NOMO-1 (cell line): ENCODE data around the gene MARK1.
A peak's percentile ranks its signal among the peaks of the same experiment; 100 is the strongest.
"Not testable (repeated sequence)": the region's sequence is repeated elsewhere in the genome, so short reads cannot be mapped to it uniquely, and the experiment has no call there.

Experiments used
- DNase-seq, 2 experiments: peaks; one replicate each; lab custom pipeline; 2025; ENCODE audit not compliant: unreplicated experiment in 2 of 2; lab: John Stamatoyannopoulos, UW

MARK1 gene

DNA sequence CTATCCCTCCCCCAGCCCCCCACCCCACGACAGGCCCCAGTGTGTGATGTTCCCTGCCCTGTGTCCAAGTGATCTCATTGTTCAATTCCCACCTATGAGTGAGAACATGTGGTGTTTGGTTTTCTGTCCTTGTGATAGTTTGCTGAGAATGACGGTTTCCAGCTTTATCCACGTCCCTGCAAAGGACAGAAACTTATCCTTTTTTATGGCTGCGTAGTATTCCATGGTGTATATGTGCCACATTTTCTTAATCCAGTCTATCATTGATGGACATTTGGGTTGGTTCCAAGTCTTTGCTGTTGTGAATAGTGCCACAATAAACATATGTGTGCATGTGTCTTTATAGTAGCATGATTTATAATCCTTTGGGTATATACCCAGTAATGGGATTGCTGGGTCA is 77.7 kb downstream of the MARK1 start:
- not testable (repeated sequence) for DNase-seq

- DNase-seq, result not testable (repeated sequence)
These were observed 83.2 kb downstream of the MARK1 start for GRCh38 chr1:220611100-220611499.

DNA sequence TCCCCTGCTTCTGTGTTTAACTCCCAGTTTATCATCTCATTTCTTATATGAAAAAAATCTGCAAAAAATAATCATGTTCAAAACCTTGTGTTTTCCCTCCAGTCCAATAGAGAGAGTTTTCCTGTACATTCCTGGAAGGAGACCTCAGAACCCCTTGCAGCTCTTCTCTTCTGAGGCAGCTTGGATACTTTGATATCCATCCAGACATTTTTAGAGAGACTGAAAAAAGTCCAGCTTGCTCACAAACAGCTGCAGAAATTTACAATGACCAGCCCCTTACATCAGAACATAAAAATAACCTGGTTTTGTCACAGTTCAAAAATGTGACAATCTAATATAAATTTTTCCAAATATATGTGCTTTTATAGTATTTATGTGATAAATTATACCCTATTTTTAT is 88.9 kb downstream of the MARK1 start:
- no peak for DNase-seq

- no peak for DNase-seq
These were observed 100.5 kb downstream of the MARK1 start for GRCh38 chr1:220628431-220628830.

DNA sequence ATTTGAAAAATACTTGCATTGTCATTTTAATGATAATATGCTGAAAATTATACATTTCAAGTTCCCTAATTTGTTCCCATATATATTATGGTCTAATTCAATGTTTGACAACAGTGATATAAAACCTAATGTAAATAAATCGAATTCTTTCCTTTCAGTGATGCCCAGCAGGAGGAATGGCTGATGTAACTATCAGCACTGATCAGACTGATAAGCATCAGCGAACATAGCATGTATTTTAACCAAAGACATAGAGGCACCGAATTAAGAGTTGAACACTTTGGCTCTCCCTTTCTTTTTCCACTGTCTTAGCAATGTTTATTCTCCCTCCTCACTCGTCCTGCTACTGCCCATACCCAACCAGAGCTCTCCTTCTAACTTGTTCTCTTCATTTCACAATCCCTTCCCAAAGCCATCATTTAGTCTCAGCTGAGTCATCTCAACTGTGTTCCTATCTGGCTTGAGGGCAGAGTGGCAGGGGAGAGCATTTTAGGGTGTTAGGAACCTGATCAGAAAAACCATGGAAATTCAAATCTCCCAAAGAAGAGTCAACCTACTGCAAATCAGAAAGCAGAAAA is 103.4 kb downstream of the MARK1 start:
- no peak for DNase-seq

- no peak for DNase-seq
These were observed 109.8 kb downstream of the MARK1 start for GRCh38 chr1:220637759-220638158.

DNA sequence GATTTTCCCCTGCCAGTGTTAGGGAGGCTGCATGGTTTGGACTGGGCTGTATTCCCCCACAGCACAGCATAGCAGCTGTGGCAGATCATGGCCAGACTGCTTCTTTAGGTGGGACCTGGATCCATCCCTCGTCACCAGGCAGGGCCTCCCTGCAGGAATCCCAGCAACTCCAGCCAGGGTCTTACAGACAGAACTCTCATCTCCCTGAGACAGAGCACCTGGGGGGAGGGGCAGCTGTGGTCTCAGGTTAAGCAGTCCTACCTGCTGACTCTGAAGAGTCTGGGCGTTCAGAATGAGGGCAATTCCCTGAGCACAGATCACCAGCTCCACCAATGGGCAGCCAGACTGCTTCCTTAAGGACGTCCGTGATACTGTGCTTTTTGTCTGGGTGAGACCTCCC is 114.3 kb downstream of the MARK1 start:
- no peak for DNase-seq

GRCh38 chr1:220652995-220653394 is 125.1 kb downstream of the MARK1 start:
- DNase-seq, result no peak

DNA sequence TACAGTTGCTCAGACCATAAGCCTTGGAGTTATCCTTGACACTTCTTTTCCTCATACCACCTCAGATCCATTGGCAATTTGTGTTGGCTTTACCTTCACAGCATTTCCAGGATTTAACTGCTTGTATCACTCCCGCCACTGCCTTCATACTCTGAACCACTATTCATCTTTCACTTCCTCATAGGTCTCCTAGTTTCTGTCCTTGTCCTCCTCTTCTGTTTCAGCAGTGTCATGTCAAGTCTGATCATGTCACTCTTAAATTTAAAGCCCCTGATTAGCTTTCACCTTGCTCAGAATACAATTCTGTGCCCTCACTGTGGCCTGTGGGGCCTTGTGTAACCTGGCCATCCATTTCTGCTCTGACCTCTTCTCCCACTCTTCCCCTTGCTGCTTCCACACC is 127.6 kb downstream of the MARK1 start:
- peak; percentile 1 to 62 for DNase-seq

GRCh38 chr1:220655961-220656740 is 128.2 kb downstream of the MARK1 start:
- no peak for DNase-seq

DNA sequence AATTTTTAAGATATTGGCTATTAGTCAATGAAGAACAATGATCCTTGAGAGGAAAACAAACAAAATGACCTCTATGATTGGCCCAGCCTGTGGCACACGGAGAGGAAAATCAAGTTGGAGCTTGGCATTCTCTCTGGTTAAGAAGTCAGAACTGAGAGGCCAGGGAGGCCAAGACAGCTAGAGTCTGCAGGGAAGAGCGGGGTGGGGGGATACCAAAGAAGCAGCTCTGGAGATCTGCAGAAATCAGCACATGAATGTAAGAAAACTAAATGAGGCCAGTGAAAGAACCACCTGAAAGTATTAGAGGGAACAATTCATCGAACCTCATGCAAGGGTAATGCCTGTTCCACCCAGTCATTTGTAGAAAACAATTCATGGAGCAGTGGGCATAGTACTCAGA is 138.4 kb downstream of the MARK1 start:
- DNase-seq, result no peak

DNA sequence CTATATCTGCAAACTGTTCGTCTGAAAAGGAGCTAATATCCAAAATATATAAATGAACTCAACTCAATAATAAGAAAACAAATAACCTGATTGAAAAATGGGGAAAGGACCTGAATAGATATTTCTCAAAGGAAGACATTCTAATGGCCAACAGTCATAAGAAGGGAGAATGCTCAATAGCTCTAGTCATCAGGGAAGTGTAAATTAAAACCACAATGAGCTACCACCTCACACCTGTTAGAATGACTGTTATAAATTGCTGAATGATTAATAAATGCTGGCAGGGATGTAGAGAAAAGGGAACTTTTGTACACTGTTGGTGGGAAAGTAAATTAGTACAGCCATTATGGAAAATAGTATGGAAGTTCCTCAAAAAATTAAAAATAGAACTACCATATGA is 141.1 kb downstream of the MARK1 start:
- DNase-seq, result no peak

DNA sequence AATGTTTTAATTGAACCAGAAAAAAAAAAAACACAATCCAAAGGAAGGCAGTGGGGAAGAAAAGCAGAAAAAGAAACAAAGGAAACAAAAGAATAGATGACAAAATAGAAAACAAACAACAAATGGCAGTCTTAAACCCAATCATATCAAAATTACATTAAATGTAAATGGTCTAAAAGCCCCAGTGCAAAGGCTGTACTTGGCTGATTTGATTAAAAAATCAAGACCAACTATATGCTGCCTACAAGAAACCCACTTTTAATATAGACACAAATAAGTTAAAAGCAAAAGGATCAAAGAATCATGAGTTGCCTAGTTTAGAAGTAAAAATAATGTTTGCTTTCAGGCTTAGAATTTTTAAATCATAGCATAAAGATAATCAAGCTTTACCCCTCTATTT is 142.4 kb downstream of the MARK1 start:
- DNase-seq, result no peak

- DNase-seq, result no peak
These were observed 146.0 kb downstream of the MARK1 start for GRCh38 chr1:220673921-220674320.

- DNase-seq, result no peak
These were observed 149.3 kb downstream of the MARK1 start for GRCh38 chr1:220677251-220677650.

DNA sequence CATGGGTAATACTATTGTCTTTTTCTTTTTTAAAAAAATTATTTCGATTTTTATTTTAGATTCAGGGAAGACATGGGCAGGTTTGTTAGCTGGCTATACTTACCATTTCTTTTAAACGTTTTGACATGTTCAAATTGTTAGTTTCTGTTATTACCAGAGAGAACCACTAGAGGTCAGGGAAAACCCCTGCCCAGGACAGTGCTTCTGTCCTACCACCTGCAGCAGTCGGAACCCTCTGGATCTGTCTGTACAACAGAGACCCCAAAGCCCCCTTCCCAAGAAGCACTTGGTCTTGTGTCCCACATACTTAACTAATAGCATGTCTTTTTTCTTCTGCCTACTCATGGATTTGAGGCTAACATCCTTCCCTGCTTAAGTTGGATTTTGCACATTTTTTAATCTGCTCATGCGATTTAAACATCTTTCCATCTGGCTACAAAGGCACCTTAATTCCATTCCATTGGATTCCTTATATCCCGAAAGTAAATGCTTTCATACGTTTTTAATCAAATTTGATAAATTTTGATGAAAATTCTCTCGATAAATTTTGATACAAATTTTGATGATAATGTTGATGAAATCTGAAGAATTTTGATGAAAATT is 152.2 kb downstream of the MARK1 start:
- DNase-seq, result peak in 1 of 2 experiments; percentile 36

DNA sequence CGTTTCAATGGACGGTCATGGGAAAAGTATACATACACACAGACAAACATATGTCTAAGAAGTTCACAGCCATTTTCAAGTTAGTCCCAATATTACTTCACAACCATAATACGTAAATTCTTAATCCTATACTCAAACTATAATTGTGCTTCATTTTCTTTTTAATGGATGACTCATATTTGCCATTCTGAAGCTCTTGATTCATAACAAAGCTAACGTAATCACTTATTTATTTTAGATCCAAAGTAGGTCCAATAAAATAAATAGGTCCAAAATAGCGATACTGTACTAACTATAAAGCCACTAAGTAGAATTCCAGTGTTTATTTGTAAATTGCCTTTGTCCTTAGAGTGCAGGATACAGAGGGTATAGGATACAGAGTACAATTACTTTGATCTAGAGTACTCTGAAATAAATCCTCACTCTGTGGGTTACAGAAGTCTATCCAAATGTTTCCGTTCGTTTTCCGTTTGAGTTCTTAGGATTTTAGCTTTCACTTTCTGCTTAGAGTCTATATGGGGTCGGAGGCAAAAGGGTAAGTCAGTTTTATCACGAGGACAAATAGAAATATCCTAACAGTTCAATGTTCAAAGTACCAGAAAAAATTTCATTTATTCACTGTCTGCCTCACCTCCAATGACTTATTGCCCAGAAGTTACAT is 153.4 kb downstream of the MARK1 start:
- DNase-seq, result no peak

GRCh38 chr1:220682901-220683576 is 155.1 kb downstream of the MARK1 start:
- DNase-seq, result no peak

GRCh38 chr1:220683716-220684115 is 155.8 kb downstream of the MARK1 start:
- not testable (repeated sequence) for DNase-seq

DNA sequence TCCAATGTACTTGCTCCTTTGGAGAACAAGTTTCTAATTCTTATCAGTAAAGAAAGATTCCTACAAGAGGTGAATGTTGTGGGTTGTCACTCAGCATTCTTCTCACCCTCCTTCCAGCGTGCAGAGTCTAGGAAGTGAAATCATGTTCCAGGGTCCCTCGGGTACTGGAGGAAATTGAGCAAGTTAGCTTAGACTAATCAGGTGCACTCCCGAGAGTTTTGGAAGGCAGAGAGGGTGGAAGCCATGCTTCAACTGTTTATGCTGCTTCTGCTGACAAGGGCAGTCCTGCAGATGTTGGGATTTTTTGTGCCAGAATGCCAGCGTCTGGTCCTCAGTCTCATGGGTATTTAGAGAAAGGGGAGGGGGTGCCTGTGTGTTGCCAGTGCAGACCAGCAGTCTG is 157.0 kb downstream of the MARK1 start:
- no peak for DNase-seq

GRCh38 chr1:220685879-220686278 is 157.9 kb downstream of the MARK1 start:
- DNase-seq, result no peak
